ENCODE data around the gene KBTBD8.

Gene KBTBD8

GRCh38 chr3:66998113-66998903 is at the start of gene KBTBD8:
Gene KBTBD8 (plus strand): TSS chr3:66998307. CDS start chr3:66998356, 49 bp downstream.
- H3K4me3 ChIP-seq (ENCODE audit: low read depth, low read length): peak within 1 kb of the TSS; percentile 77
- peak; percentile 98 for DNase-seq (ENCODE audit: low read depth)
- no peak for TF ChIP-seq CTCF (IDR thresholded peaks at IDR 0.05; ENCODE audit: low read depth, low read length)
- TF ChIP-seq MAX (IDR thresholded peaks at IDR 0.05; ENCODE audit: low read depth, low read length): peak; percentile 97
- peak; percentile 34 for TF ChIP-seq POLR2A (IDR thresholded peaks at IDR 0.05; ENCODE audit: extremely low read depth, insufficient read length)
- TF ChIP-seq MYC (IDR thresholded peaks at IDR 0.05; ENCODE audit: low read depth, low read length): peak; percentile 80

GRCh38 chr3:66948838-66949237 is 49.3 kb upstream of the KBTBD8 start:
- TF ChIP-seq CTCF (IDR thresholded peaks at IDR 0.05; ENCODE audit: low read depth, low read length) (no peak), POLR2A (IDR thresholded peaks at IDR 0.05; ENCODE audit: extremely low read depth, insufficient read length) (no peak), MYC (IDR thresholded peaks at IDR 0.05; ENCODE audit: low read depth, low read length) (no peak), MAX (IDR thresholded peaks at IDR 0.05; ENCODE audit: low read depth, low read length) (no peak)
- no peak for DNase-seq (ENCODE audit: low read depth)
- H3K4me3 ChIP-seq (ENCODE audit: low read depth, low read length): no peak overlapping the region

GRCh38 chr3:66949898-66950297 is 48.2 kb upstream of the KBTBD8 start:
- no peak overlapping the region for H3K4me3 ChIP-seq (ENCODE audit: low read depth, low read length)
- TF ChIP-seq MYC (IDR thresholded peaks at IDR 0.05; ENCODE audit: low read depth, low read length) (no peak), CTCF (IDR thresholded peaks at IDR 0.05; ENCODE audit: low read depth, low read length) (no peak), POLR2A (IDR thresholded peaks at IDR 0.05; ENCODE audit: extremely low read depth, insufficient read length) (no peak), MAX (IDR thresholded peaks at IDR 0.05; ENCODE audit: low read depth, low read length) (no peak)
- DNase-seq (ENCODE audit: low read depth): no peak

- TF ChIP-seq POLR2A (IDR thresholded peaks at IDR 0.05; ENCODE audit: extremely low read depth, insufficient read length) (no peak), CTCF (IDR thresholded peaks at IDR 0.05; ENCODE audit: low read depth, low read length) (no peak), MAX (IDR thresholded peaks at IDR 0.05; ENCODE audit: low read depth, low read length) (no peak), MYC (IDR thresholded peaks at IDR 0.05; ENCODE audit: low read depth, low read length) (no peak)
- DNase-seq (ENCODE audit: low read depth): no peak
- no peak overlapping the region for H3K4me3 ChIP-seq (ENCODE audit: low read depth, low read length)
Observed at GRCh38 chr3:66952357-66952756, 45.8 kb upstream of the KBTBD8 start.

- no peak overlapping the region for H3K4me3 ChIP-seq (ENCODE audit: low read depth, low read length)
- TF ChIP-seq CTCF (IDR thresholded peaks at IDR 0.05; ENCODE audit: low read depth, low read length): no peak
- TF ChIP-seq POLR2A (IDR thresholded peaks at IDR 0.05; ENCODE audit: extremely low read depth, insufficient read length): no peak
- TF ChIP-seq MYC (IDR thresholded peaks at IDR 0.05; ENCODE audit: low read depth, low read length): no peak
- no peak for TF ChIP-seq MAX (IDR thresholded peaks at IDR 0.05; ENCODE audit: low read depth, low read length)
- no peak for DNase-seq (ENCODE audit: low read depth)
Observed at GRCh38 chr3:66953934-66954445, 44.1 kb upstream of the KBTBD8 start.
